Upper lobe of left lung (tissue), 6 donors: Measurements from ENCODE around the gene CATSPER1. TPM values are rescaled to one million over a fixed set of nuclear protein-coding genes. Genes with fewer than 3 reads are reported as not detected.

Experiments used
- ATAC-seq, 2 donors: fragments of 200-7000 bp; cut with Tn5 transposase; one replicate each; pipeline ENCODE4 v1.9.1; 2022; ENCODE audit warnings: mild to moderate bottlenecking in 2 of 2, moderate library complexity in 2 of 2; ENCODE audit not compliant: low FRiP score in 2 of 2
- DNase-seq, 2 donors: peaks; one replicate each; pipeline ENCODE4 v3.0.0-alpha.2; 2019 to 2020
- H3K27ac ChIP-seq, 4 donors: fragments of 200-600 bp; sonication (generic); one replicate each; pipeline ENCODE4 v1.5.1; 2016 to 2019
- H3K27me3 ChIP-seq, 4 donors: fragments of 200-600 bp; sonication (generic); one replicate each; pipeline ENCODE4 v1.5.1; 2017 to 2019
- H3K36me3 ChIP-seq, 4 donors: fragments of 200-600 bp; sonication (generic); one replicate each; pipeline ENCODE4 v1.5.1; 2016 to 2019
- H3K4me1 ChIP-seq, 4 donors: fragments of 200-600 bp; sonication (generic); one replicate each; pipeline ENCODE4 v1.5.1; 2018 to 2019
- H3K4me3 ChIP-seq, 4 donors: fragments of 200-600 bp; sonication (generic); one replicate each; pipeline ENCODE4 v1.5.1; 2017 to 2019; ENCODE audit warnings: mild to moderate bottlenecking in 2 of 4, moderate library complexity in 1 of 4
- H3K9me3 ChIP-seq, 4 donors: fragments of 200-600 bp; sonication (generic); one replicate each; pipeline ENCODE4 v1.5.1; 2018 to 2019
- EP300 ChIP-seq, 4 donors: sonication (generic); formaldehyde crosslinking; IDR thresholded peaks; one replicate each; pipeline ENCODE4 v1.5.1; 2017; ENCODE audit warnings: antibody characterized with exemption in 4 of 4, control low read depth in 2 of 4
- POLR2A ChIP-seq, 4 donors: fragments of 450-650 bp; IDR thresholded peaks; one replicate each; pipeline ENCODE4 v1.5.1; 2016 to 2017; ENCODE audit warnings: antibody characterized with exemption in 4 of 4, mild to moderate bottlenecking in 2 of 4
- POLR2AphosphoS5 ChIP-seq, 2 donors: sonication (generic); formaldehyde crosslinking; IDR thresholded peaks; one replicate each; pipeline ENCODE4 v1.5.1; 2017; ENCODE audit warnings: antibody characterized with exemption in 2 of 2
- WGBS, 2 donors: methylation state at CpG; one replicate each; pipeline ENCODE4 v1.1.5; 2017 to 2018; 5-methylcytosine and 5-hydroxymethylcytosine counted together
- total RNA-seq, 6 donors: library from RNA; depleted of rRNA in 4 of 6; stranded (reverse); fragments of >200 nt in 4 of 6; gene quantifications; one replicate each; pipeline versions ENCODE4 v1.1.0 to v1.2.1, GENCODE V29; 2016 to 2021
- TF ChIP-seq, protein P1 (sequence below), 6 experiments: fragments of 450-650 bp in 4 of 6; fragments of 200-600 bp in 2 of 6; sonication (generic) in 2 of 6; IDR thresholded peaks; one replicate each; pipeline ENCODE4 v1.5.1; 2016 to 2019; ENCODE audit warnings: antibody characterized with exemption in 6 of 6
- donor health status: DM: no; HTN: no; CAD: no; lungs with moderate emphysema.
- donor health status: DM: no; HTN: yes; CAD: no; lungs with severe emphysema.

CATSPER1 gene
- total RNA-seq, 6 donors from 2014 or later: 0.79 to 6.1 (median 3.0) TPM; not detected in 1

DNA sequence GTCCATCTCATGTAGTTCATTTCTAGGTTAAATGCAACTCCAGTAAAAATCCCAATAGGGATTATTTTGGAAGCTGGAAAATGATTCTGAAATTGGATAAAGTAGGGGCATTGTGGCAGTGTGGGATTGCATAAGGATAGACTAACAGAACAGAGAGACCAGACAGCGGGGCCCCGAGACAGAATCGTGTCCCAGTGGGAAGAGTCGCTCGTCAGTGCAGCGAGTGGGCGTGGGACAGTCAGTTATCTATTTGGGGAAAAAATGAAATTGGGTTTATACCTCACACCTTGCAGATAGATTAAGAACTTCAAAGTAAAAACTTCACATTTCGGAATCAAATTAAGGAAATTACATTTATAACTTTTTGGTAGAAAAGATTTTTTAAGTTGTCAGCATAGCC lies 54.2 kb downstream of the CATSPER1 start:
- Histone ChIP-seq H3K27me3 (no peaks in the 10 kb centered on the region), H3K4me3 (no peak overlapping the region), H3K27ac (no peak overlapping the region), H3K9me3 (no peaks in the 10 kb centered on the region), H3K4me1 (peaks cover 3 to 24% (median 19%) of the 10 kb centered on the region in 4 donors), H3K36me3 (peaks cover 8 to 69% (median 42%) of the 10 kb centered on the region in 4 donors)
- WGBS, 2 donors: 94 to 95% methylated on average over 8 of the region's 8 CpGs
- TF ChIP-seq, protein P1, sequence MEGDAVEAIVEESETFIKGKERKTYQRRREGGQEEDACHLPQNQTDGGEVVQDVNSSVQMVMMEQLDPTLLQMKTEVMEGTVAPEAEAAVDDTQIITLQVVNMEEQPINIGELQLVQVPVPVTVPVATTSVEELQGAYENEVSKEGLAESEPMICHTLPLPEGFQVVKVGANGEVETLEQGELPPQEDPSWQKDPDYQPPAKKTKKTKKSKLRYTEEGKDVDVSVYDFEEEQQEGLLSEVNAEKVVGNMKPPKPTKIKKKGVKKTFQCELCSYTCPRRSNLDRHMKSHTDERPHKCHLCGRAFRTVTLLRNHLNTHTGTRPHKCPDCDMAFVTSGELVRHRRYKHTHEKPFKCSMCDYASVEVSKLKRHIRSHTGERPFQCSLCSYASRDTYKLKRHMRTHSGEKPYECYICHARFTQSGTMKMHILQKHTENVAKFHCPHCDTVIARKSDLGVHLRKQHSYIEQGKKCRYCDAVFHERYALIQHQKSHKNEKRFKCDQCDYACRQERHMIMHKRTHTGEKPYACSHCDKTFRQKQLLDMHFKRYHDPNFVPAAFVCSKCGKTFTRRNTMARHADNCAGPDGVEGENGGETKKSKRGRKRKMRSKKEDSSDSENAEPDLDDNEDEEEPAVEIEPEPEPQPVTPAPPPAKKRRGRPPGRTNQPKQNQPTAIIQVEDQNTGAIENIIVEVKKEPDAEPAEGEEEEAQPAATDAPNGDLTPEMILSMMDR (IDR thresholded peaks at IDR 0.05): no peak
- no peak for TF ChIP-seq POLR2AphosphoS5 (IDR thresholded peaks at IDR 0.05)
- TF ChIP-seq POLR2A (IDR thresholded peaks at IDR 0.05): no peak
- TF ChIP-seq EP300 (IDR thresholded peaks at IDR 0.05): no peak
- no peak for ATAC-seq
- DNase-seq: no peak

DNA sequence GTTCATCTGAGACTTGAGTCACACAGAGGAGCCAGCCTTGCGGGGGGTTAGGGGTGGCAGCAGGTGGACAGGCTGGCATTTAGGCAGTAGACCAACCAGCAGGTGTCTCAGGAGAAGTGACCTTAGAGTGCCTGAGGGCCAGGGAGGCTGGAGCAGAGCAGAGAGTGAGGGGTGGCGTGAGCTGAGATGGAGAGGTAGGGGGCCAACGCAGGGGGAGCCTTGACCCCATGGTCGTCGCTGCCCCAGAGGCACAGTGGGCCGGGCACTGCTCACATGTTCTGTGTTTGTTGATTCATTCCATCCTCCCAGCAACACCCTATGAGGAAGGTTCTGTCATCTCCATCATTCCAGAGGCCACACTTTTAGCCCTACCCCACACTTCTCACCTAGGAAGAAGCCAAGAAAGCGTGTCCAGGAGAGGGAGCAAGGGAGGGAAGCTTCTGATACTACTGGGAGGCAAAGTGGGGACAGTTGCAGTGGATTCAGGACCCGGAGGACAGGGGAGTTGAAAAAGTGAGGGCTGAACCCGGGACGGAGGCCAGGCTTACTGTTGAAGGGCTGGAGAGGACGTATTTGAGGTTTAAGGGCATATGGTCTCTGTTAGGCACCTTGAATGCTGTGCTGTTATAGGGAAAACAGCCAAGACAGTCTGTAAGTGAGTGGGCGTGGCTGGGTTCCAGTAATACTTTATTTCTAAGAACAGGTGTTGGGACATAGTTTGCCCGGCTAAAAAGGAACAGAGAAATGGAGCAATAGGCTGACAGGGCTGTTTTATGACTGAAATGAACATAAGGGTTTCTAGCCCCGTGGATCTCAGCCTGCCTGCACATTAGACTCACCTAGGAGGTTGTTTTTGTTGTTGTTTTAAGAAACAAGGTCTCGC lies 57.4 kb downstream of the CATSPER1 start:
- H3K4me3 ChIP-seq: no peak overlapping the region
- H3K4me1 ChIP-seq: peaks cover 4 to 33% (median 20%) of the 10 kb centered on the region in 4 donors
- DNase-seq: peak in 1 of 2 donors; percentile 82
- no peaks in the 10 kb centered on the region for H3K27me3 ChIP-seq
- H3K27ac ChIP-seq: peak overlapping the region; percentile 71 to 86 (median 83)
- TF ChIP-seq, protein P1 (IDR thresholded peaks at IDR 0.05): peak in 2 of 6 experiments; percentile 15 to 36
- TF ChIP-seq EP300 (IDR thresholded peaks at IDR 0.05) (no peak), POLR2A (IDR thresholded peaks at IDR 0.05) (no peak), POLR2AphosphoS5 (IDR thresholded peaks at IDR 0.05) (peak; percentile 35 to 56)
- H3K9me3 ChIP-seq: no peaks in the 10 kb centered on the region
- H3K36me3 ChIP-seq: peaks cover 35 to 85% (median 62%) of the 10 kb centered on the region in 4 donors
- ATAC-seq: peak; percentile 53 to 83
- 64 to 77% methylated on average over 15 of the region's 15 CpGs for WGBS, 2 donors

DNA sequence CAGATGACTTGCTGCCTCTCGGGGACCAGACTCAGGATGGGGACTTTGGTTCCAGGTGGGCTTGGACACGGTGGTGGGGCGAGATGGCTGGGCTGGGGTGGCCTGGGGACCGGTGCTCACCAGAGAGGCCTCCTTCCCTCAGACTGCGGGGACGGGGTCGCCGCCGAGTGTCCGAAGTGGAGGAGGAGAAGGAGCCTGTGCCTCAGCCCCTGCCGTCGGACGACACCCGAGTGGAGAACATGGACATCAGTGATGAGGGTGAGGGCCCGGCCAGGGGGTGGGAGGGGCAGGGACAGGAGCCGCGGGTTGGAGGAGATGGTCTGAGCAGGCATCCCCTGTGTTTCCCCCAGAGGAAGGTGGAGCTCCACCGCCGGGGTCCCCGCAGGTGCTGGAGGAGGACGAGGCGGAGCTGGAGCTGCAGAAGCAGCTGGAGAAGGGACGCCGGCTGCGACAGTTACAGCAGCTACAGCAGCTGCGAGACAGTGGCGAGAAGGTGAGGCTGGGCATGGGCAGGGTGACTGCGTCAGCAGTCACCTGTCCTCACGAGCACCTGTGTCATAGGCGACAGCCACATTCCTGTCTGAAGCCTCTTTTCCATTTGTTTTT lies 58.8 kb downstream of the CATSPER1 start:
- H3K27me3 ChIP-seq: no peaks in the 10 kb centered on the region
- no peaks in the 10 kb centered on the region for H3K9me3 ChIP-seq
- H3K36me3 ChIP-seq: peaks cover 35 to 77% (median 58%) of the 10 kb centered on the region in 4 donors
- no peak overlapping the region for H3K4me3 ChIP-seq
- H3K4me1 ChIP-seq: peaks cover 18 to 47% (median 34%) of the 10 kb centered on the region in 4 donors
- TF ChIP-seq, protein P1 (IDR thresholded peaks at IDR 0.05): no peak
- TF ChIP-seq POLR2A (IDR thresholded peaks at IDR 0.05) (no peak), EP300 (IDR thresholded peaks at IDR 0.05) (no peak), POLR2AphosphoS5 (IDR thresholded peaks at IDR 0.05) (no peak)
- H3K27ac ChIP-seq: peak overlapping the region in 1 of 4 donors; percentile 83
- peak in 1 of 2 donors; percentile 83 for DNase-seq
- WGBS, 2 donors: 94 to 97% methylated on average over 30 of the region's 30 CpGs
- ATAC-seq: no peak

Other genes with a start within 250 kb of the CATSPER1 start
- 10 to 100 TPM; 24.8 to 66.0 (median 46.8) TPM for gene AP5B1, start 245.5 kb downstream of the CATSPER1 start, total RNA-seq
- gene OVOL1, start 239.4 kb downstream of the CATSPER1 start, total RNA-seq: 1 to 10 TPM in 2 of 6 donors, under 1 TPM in 4; under 0.01 to 2.2 (median 0.77) TPM
- under 1 TPM in 2 of 6 donors, not detected in 4; 0.37 to 0.69 TPM for gene SNX32, start 192.5 kb downstream of the CATSPER1 start, total RNA-seq
- gene CFL1, start 168.3 kb downstream of the CATSPER1 start, total RNA-seq: 100 to 1,000 TPM; 358 to 813 (median 768) TPM
- 100 to 1,000 TPM in 1 of 6 donors, 10 to 100 TPM in 5; 41.5 to 182 (median 53.3) TPM for gene MUS81, start 166.0 kb downstream of the CATSPER1 start, total RNA-seq
- gene EFEMP2, start 153.7 kb downstream of the CATSPER1 start, total RNA-seq: 10 to 100 TPM; 28.8 to 79.6 (median 65.3) TPM
- 10 to 100 TPM in 3 of 6 donors, 1 to 10 TPM in 3; 2.1 to 20.7 (median 11.4) TPM for gene CTSW, start 146.6 kb downstream of the CATSPER1 start, total RNA-seq
- gene FIBP, start 138.0 kb downstream of the CATSPER1 start, total RNA-seq: 10 to 100 TPM; 46.8 to 77.7 (median 57.0) TPM
- 10 to 100 TPM; 19.9 to 69.7 (median 37.2) TPM for gene CCDC85B, start 135.8 kb downstream of the CATSPER1 start, total RNA-seq
- 10 to 100 TPM in 3 of 6 donors, 1 to 10 TPM in 3; 1.8 to 16.9 (median 8.2) TPM for gene FOSL1, start 126.1 kb downstream of the CATSPER1 start, total RNA-seq
- 10 to 100 TPM; 11.5 to 42.4 (median 24.3) TPM for gene C11orf68, start 107.4 kb downstream of the CATSPER1 start, total RNA-seq
- 100 to 1,000 TPM in 1 of 6 donors, 10 to 100 TPM in 5; 60.3 to 111 (median 80.0) TPM for gene DRAP1, start 107.1 kb downstream of the CATSPER1 start, total RNA-seq
- under 1 TPM in 2 of 6 donors, not detected in 4; 0.17 to 0.92 TPM for gene TSGA10IP, start 81.0 kb downstream of the CATSPER1 start, total RNA-seq
- 100 to 1,000 TPM in 2 of 6 donors, 10 to 100 TPM in 4; 44.4 to 201 (median 71.4) TPM for gene SART1, start 64.7 kb downstream of the CATSPER1 start, total RNA-seq
- gene EIF1AD, start 24.3 kb downstream of the CATSPER1 start, total RNA-seq: 10 to 100 TPM; 22.8 to 37.4 (median 30.1) TPM
- gene BANF1, start 24.0 kb downstream of the CATSPER1 start, total RNA-seq: 100 to 1,000 TPM in 2 of 6 donors, 10 to 100 TPM in 4; 32.5 to 201 (median 53.8) TPM
- gene CST6, start 14.5 kb downstream of the CATSPER1 start, total RNA-seq: 10 to 100 TPM; 12.6 to 68.1 (median 30.5) TPM
- 1 to 10 TPM in 1 of 6 donors, not detected in 5; 2.4 TPM for gene GAL3ST3, start 22.7 kb upstream of the CATSPER1 start, total RNA-seq
- gene SF3B2, start 25.9 kb upstream of the CATSPER1 start, total RNA-seq: 100 to 1,000 TPM; 142 to 193 (median 173) TPM
- 100 to 1,000 TPM in 1 of 6 donors, 10 to 100 TPM in 5; 39.8 to 123 (median 51.1) TPM for gene PACS1, start 43.8 kb upstream of the CATSPER1 start, total RNA-seq
- 10 to 100 TPM; 24.1 to 41.0 (median 34.4) TPM for gene KLC2, start 231.2 kb upstream of the CATSPER1 start, total RNA-seq
- gene RAB1B, start 242.2 kb upstream of the CATSPER1 start, total RNA-seq: 100 to 1,000 TPM in 5 of 6 donors, 10 to 100 TPM in 1; 34.6 to 173 (median 122) TPM